Fibroblast of villous mesenchyme (primary cell): Measurements from ENCODE around the gene PRDM16. TPM values are rescaled to one million over a fixed set of nuclear protein-coding genes. Genes with fewer than 3 reads are reported as not detected.

Experiments
- DNase-seq: peaks from one replicate; pipeline ENCODE4 v3.0.0-alpha.2; 2010; ENCODE audit warnings: low read depth
- H3K4me3 ChIP-seq: 2 replicates; pipeline ENCODE4 v1.5.1; 2011; ENCODE audit warnings: low read depth, mild to moderate bottlenecking, low read length
- CTCF ChIP-seq: IDR thresholded peaks from 2 replicates; pipeline ENCODE4 v1.5.1; 2012; ENCODE audit warnings: low read depth, mild to moderate bottlenecking, low read length; ENCODE audit not compliant: insufficient read depth
- total RNA-seq: library from RNA; depleted of rRNA; stranded (reverse); fragments of >200 nt; gene quantifications from 2 replicates; pipeline ENCODE4 v1.2.3, GENCODE V29; 2012

PRDM16 gene
- total RNA-seq, 1 donor, result 1.7 TPM

DNA sequence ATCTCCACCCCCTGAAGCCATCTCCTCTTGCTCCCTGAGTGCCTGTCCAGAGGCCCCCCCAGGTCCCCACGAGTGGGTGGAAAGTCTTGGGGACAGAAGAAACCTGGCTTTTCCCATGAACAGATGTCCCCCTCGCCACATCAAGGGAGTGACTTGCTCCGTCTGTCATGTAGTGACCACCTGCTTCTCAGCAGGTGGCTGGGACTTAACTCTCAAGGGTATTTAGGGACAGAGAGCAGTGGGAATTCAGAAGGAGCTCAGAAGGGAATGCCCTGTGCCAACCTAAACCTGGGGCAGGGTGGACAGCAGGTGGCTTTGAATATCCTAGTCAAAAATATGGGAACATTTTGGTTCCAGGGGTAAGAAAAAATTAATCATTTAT, 139.8 kb downstream of the PRDM16 start:
- no peak for TF ChIP-seq CTCF
- no peak overlapping the region for H3K4me3 ChIP-seq
- DNase-seq, result no peak

DNA sequence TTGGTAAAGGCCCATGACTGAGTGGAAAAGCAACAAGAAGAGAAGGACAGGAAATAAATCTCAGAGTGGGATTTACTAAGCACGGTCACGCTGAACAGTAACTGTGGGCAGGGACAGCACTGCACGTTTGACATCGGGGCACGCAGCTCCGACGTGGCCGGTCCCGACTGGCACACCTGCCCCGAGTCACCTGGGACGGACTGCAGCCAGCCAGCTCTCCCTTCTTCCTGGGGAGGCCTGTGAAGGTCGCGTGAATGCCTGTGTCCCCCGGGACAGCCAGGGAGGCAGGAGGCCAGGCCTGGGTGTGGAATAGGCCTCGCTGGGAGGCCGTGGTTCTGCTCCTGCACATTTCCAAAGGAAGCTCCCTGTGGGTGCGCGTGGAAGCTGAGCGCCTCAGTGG, 140.2 kb downstream of the PRDM16 start:
- no peak overlapping the region for H3K4me3 ChIP-seq
- no peak for TF ChIP-seq CTCF
- DNase-seq, result no peak

DNA sequence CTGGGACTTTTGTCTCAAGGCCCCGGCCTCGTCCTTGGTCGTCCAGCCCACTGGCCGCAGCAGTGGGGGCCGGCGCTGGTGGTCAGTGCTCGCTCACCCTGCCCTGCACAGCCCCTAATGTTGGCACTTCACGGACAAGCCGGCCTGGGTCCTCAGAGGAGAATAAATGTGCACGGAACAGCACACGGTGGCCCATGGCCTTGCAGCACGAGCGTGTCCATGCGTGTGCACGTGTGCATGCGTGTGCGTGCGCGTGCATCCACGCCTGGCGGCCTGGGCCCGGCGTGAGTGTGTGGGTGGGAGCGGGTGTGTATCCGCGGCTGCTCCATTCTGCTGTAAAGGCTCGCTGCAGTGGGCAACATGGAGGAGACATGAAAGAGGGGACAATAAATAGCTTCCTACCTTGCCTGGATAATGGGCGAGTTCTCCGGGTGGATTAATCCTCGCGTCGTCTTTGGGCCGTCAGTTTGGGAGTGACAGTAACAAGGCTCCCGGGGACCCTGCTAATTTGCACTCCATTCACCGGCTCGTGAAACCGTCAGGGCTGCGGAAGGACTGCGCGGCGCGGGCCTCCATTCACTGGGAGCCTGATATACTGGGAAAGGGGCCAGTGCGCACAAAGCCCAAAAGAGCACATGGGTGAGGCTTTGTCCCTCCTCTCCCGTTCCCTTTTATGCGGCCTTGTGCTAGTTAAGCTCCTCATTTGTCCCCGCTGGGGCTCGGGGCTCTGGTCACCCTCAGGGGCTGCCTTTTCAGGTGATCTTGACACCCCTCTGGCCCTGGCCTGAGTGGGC, 142.8 kb downstream of the PRDM16 start:
- DNase-seq, result no peak
- no peak for TF ChIP-seq CTCF
- no peak overlapping the region for H3K4me3 ChIP-seq

- no peak for TF ChIP-seq CTCF
- DNase-seq, result no peak
- H3K4me3 ChIP-seq, result no peak overlapping the region
Measured at GRCh38 chr1:3212453-3213355, 143.7 kb downstream of the PRDM16 start.

DNA sequence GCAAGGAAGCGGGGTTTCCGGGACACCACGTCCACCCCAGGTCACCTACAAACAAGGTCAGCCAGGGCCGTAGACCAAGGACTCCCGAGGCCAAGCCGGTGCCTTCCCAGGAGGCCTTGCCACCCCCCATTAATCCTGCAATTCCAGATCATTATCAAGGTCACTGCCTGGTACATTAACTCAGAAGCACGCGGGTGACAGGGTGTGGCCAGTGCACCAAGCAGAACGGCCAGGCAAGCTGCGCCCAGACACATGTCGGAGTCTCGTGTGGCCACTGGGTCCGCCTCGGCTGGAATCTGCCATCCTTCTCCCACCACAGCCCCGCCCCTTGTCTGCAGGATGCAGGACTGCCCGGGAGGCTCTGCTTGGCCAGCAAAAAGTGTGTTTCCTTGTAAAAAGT, 144.7 kb downstream of the PRDM16 start:
- TF ChIP-seq CTCF, result no peak
- no peak overlapping the region for H3K4me3 ChIP-seq
- no peak for DNase-seq

DNA sequence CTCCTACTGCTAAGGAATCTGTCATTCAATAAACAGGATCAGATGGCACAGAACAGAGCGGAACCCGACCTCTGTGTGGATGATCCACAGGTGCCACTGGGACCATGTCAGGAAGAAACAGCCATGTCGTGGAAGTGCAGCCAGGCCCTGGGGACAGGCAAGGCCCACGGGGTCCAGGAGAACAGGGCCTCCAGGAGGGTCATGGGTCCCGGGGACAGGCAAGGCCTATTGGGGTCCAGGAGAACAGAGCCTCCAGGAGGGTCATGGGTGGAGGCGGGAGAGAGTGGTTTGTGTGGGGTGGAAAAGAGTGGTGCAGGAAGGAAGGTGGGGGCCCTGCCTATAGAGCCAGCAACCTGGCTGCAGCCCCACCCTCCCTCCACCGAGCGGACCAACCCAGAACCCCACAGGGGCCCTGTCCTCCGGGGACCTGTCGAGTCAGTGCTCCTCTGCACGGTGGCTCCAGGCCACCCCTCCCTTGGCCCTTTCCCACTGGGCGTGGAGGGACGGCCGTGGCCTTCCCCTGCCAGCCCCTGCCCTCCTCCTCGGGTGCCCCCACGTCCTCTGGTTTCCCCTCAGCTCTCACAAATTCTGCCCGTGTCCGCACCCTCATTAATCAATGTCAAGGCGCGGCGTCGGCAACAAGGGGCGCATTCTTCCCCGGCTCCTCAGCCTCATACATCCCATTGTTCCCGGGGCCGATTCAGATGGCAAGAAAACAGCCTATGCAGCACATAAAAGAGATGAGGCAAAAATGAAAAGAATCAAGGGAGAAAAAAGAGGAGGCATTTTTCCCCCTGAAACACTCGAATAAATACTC, 146.4 kb downstream of the PRDM16 start:
- TF ChIP-seq CTCF, result no peak

More for the DNA sequence above, 146.4 kb downstream of the PRDM16 start:
- H3K4me3 ChIP-seq, result no peak overlapping the region
- DNase-seq, result no peak
